ENCODE data around the gene CALML3.

CALML3 gene

GRCh38 chr10:5525561-5526341, 990 bp downstream of the CALML3 start:
- DNase-seq (ENCODE audit: low read depth in 2 of 2): no peak

GRCh38 chr10:5526691-5527331, 2.0 kb downstream of the CALML3 start:
- DNase-seq (ENCODE audit: low read depth in 2 of 2): no peak

- DNase-seq (ENCODE audit: low read depth in 2 of 2): no peak
These were observed 2.8 kb downstream of the CALML3 start for GRCh38 chr10:5527332-5528200.

- no peak for DNase-seq (ENCODE audit: low read depth in 2 of 2)
These were observed 4.4 kb downstream of the CALML3 start for GRCh38 chr10:5528989-5529701.

GRCh38 chr10:5529702-5530411, 5.1 kb downstream of the CALML3 start:
- no peak for DNase-seq (ENCODE audit: low read depth in 2 of 2)

- DNase-seq (ENCODE audit: low read depth in 2 of 2): no peak
These were observed 5.6 kb downstream of the CALML3 start for GRCh38 chr10:5530412-5530806.

GRCh38 chr10:5530846-5531557, 6.2 kb downstream of the CALML3 start:
- no peak for DNase-seq (ENCODE audit: low read depth in 2 of 2)

GRCh38 chr10:5531558-5532306, 7.0 kb downstream of the CALML3 start:
- no peak for DNase-seq (ENCODE audit: low read depth in 2 of 2)

- no peak for DNase-seq (ENCODE audit: low read depth in 2 of 2)
These were observed 7.5 kb downstream of the CALML3 start for GRCh38 chr10:5532307-5532605.

- no peak for DNase-seq (ENCODE audit: low read depth in 2 of 2)
These were observed 7.9 kb downstream of the CALML3 start for GRCh38 chr10:5532618-5533097.

GRCh38 chr10:5533098-5533731, 8.5 kb downstream of the CALML3 start:
- DNase-seq (ENCODE audit: low read depth in 2 of 2): no peak

GRCh38 chr10:5534051-5534821, 9.5 kb downstream of the CALML3 start:
- DNase-seq (ENCODE audit: low read depth in 2 of 2): no peak

GRCh38 chr10:5534880-5535856, 10.4 kb downstream of the CALML3 start:
- peak; percentile 65 to 67 for DNase-seq (ENCODE audit: low read depth in 2 of 2)

- DNase-seq (ENCODE audit: low read depth in 2 of 2): no peak
These were observed 11.8 kb downstream of the CALML3 start for GRCh38 chr10:5536486-5537081.

GRCh38 chr10:5537684-5538083, 12.9 kb downstream of the CALML3 start:
- DNase-seq (ENCODE audit: low read depth in 2 of 2): no peak

- DNase-seq (ENCODE audit: low read depth in 2 of 2): peak in 1 of 2 experiments; percentile 18
These were observed 13.7 kb downstream of the CALML3 start for GRCh38 chr10:5538446-5538845.
